ENCODE results near the gene PAX5. TPM values are rescaled to one million over a fixed set of nuclear protein-coding genes. Genes with fewer than 3 reads are reported as not detected.

PAX5 gene
- total RNA-seq, 2 experiments from 2014 or later: 0.95 to 1.1 TPM

DNA sequence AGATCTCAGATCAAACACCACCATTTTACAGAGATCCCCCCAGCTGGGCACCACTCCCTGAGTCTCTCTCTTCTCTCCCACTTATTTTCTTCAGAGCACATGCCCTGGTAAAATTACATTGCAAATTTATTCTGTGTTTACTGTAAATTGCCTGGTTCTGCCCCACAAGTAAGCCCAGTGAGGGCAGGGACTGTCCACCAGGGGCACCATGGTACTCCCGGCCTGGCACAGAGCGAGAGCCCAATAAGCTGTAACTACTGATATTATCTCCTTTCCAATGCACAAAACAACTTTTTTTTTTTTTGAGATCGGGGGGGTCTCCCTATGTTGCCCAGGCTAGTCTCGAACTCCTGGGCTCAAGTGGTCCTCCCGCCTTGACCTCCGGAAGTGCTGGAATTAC lies 123.0 kb downstream of the PAX5 start:
- ATAC-seq (no peak), DNase-seq (no peak)
- ChIA-PET POLR2A (interaction anchor here (0.6 kb wide), 1 partner anchor 58 kb away, joined by 3 read pairs; no protein-coding TSS in a partner anchor), CTCF (no interaction called here)
- intact Hi-C loops (cut with micrococcal nuclease): no loop called here
- peaks cover 34% of the 10 kb centered on the region for H3K27me3 Mint-ChIP-seq
- no peaks in the 10 kb centered on the region for H3K36me3 Mint-ChIP-seq (ENCODE audit: low read depth)
- no peak for TF ChIP-seq CTCF (IDR thresholded peaks at IDR 0.05)
- H3K4me1 Mint-ChIP-seq (ENCODE audit: low read depth): no peaks in the 10 kb centered on the region
- H3K4me3 Mint-ChIP-seq: no peak overlapping the region
- H3K27ac Mint-ChIP-seq: no peak overlapping the region
- no peaks in the 10 kb centered on the region for H3K9me3 Mint-ChIP-seq

DNA sequence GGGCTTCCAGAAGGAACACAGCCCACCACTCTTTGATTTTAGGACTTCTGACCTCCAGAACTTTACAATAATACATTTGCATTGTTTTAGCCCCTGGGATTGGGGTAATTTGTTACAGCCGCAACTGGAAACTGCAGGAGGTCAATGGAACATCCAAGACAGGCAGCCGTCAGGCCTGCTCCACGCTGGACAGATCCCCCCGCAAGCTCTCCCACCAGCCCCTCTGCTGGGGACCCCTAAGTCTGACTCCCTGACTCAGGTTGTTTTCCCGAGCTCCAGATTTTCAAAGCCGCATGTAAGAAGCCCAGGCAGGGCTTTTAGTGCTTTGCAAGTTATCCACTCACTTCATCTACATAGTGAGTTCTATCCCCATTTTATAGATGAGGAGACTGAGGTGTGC lies 127.6 kb downstream of the PAX5 start:
- POLR2A ChIA-PET: no interaction called here
- CTCF ChIA-PET: interaction anchor here (1.1 to 1.2 kb wide), 3 partner anchors 32 to 49 kb away, joined by 3 read pairs; no protein-coding TSS in a partner anchor
- no peak overlapping the region for H3K4me3 Mint-ChIP-seq
- H3K36me3 Mint-ChIP-seq (ENCODE audit: low read depth): no peaks in the 10 kb centered on the region
- peaks cover 38% of the 10 kb centered on the region for H3K27me3 Mint-ChIP-seq
- TF ChIP-seq CTCF (IDR thresholded peaks at IDR 0.05): no peak
- H3K4me1 Mint-ChIP-seq (ENCODE audit: low read depth): peaks cover 6% of the 10 kb centered on the region
- H3K9me3 Mint-ChIP-seq: no peaks in the 10 kb centered on the region
- H3K27ac Mint-ChIP-seq: no peak overlapping the region
- intact Hi-C loops (cut with micrococcal nuclease): no loop called here
- ATAC-seq (no peak), DNase-seq (no peak)

DNA sequence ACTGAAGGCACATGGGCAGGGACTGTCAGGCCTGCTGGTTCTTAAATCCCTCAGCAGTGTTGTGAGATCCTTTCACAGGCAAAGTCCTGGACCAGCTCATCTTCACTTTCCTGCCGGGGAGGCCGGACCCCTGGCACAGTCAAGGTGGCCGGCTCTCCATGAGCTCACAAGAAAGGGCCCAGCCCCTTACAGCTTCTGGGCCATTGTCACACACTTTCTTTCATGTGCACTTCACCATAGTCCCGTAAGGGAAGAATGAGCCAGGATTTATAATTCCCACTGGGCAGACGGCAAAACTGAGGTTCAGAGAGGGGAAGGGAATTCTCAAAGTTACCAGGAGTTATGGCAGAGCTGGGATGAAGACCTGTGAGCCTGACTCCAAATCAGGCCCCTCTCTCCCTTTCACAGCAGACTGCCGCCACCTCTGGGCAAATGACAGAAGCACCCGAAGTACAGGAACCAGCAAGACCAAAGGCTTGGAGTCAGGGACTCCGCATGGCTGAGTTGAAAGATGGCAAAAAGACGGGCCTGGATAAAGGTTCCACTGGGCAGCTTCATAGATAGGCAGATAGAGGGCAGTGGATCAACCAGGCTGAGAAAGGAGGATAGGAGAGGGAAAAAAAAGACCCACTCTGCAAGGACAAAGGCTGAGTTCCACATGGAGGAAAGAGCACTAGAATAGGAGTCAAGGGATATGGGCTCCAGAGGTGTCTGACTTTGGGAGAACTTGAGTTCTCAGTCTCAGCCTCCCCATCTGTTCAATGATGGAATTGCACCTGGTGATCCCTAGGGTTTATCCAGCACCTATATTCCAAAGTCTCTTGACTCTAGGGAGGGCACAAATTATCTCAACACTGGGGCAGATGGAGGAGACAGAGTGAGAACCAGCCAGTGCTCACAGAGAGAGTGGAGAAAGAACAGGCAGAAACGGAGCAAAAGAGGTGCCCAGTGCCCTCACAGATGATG lies 128.7 kb downstream of the PAX5 start:
- H3K27me3 Mint-ChIP-seq: peaks cover 30% of the 10 kb centered on the region
- no peak for DNase-seq
- TF ChIP-seq CTCF (IDR thresholded peaks at IDR 0.05): peak; percentile 15
- no peaks in the 10 kb centered on the region for H3K36me3 Mint-ChIP-seq (ENCODE audit: low read depth)
- no peaks in the 10 kb centered on the region for H3K9me3 Mint-ChIP-seq
- H3K27ac Mint-ChIP-seq: no peak overlapping the region
- POLR2A ChIA-PET: interaction anchor here (1.4 kb wide), 1 partner anchor 424 kb away, joined by 3 read pairs; no protein-coding TSS in a partner anchor
- no peak for ATAC-seq
- CTCF ChIA-PET: interaction anchor here (1.6 kb wide), 1 partner anchor 32 kb away, joined by 4 read pairs; no protein-coding TSS in a partner anchor
- peaks cover 6% of the 10 kb centered on the region for H3K4me1 Mint-ChIP-seq (ENCODE audit: low read depth)
- intact Hi-C loops (cut with micrococcal nuclease): no loop called here
- no peak overlapping the region for H3K4me3 Mint-ChIP-seq

DNA sequence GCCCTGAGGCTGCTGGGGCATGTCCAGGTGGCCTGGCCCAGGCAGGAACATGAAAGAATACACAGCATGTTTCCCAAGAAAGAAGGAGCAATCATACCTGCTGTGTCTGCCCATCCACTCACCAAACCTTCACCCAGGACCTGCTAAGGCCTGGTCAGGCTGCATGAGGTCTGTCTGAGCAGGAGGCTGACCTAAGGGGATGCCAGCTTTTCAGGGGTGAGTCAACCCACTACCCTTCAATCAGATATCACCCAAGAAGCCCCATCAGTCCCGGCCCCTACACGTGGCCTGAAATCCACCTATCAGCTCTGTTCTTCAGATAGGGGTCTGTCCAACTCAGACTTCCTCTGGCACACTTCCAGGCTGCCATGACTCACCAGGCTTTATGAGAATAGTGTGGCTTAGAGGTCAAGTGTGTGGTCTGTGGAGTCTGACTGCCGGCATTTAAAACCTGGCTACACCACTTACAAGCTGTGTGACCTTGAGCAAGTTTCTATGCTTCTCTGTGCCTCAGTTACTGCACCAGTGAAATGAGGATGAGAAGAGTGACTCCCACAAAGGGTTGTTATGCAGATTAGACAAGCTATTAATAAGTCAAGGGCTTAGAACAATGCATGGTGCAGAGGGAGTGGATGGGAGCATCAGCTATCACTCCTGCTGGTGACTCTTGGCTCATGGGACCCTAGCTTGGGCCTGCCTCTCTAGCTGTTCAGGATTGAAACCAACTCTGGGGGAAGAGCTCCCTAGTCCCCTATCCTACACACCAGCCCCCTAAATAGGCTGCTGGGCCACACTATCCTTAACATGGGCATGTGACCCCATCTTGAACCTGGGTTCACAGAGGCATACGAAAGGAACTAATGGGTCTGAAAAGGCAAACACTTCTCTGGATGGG lies 130.3 kb downstream of the PAX5 start:
- peak; percentile 90 for ATAC-seq
- H3K27ac Mint-ChIP-seq: no peak overlapping the region
- ChIA-PET CTCF (interaction anchor here (1.2 to 1.6 kb wide), 2 partner anchors 29 to 31 kb away, joined by 4 read pairs; no protein-coding TSS in a partner anchor), POLR2A (interaction anchor here (1.1 to 1.4 kb wide), 2 partner anchors 11 to 425 kb away, joined by 3 to 4 read pairs; no protein-coding TSS in a partner anchor)
- H3K4me1 Mint-ChIP-seq (ENCODE audit: low read depth): peaks cover 6% of the 10 kb centered on the region
- H3K4me3 Mint-ChIP-seq: no peak overlapping the region
- peaks cover 22% of the 10 kb centered on the region for H3K27me3 Mint-ChIP-seq
- no peaks in the 10 kb centered on the region for H3K36me3 Mint-ChIP-seq (ENCODE audit: low read depth)
- TF ChIP-seq CTCF (IDR thresholded peaks at IDR 0.05): no peak
- DNase-seq: peak; percentile 89
- intact Hi-C loops (cut with micrococcal nuclease): no loop called here
- H3K9me3 Mint-ChIP-seq: no peaks in the 10 kb centered on the region
